ENCODE results near the gene ACTL6B.

- TF ChIP-seq FOXJ3 (CRISPR knock-in tag; IDR thresholded peaks at IDR 0.05) (peak; percentile 80), CTCF (IDR thresholded peaks at IDR 0.05) (no peak), USF2 (IDR thresholded peaks at IDR 0.05; ENCODE audit: borderline replicate concordance, low read depth, low read length) (no peak), MXI1 (IDR thresholded peaks at IDR 0.05; ENCODE audit: low read depth, low read length) (peak; percentile 95), FOXM1 (IDR thresholded peaks at IDR 0.05; ENCODE audit: low read depth) (peak; percentile 78; the same call in 1 of the 2 replicates), YY1 (IDR thresholded peaks at IDR 0.05; ENCODE audit: low read depth) (0 out of 2 replicates have a peak, but pooled peaks have one; percentile 48), ELF1 (IDR thresholded peaks at IDR 0.05) (no peak), JUND (IDR thresholded peaks at IDR 0.05) (no peak; the same call in 1 of the 2 replicates), EZH2phosphoT487 (IDR thresholded peaks at IDR 0.05; ENCODE audit: borderline replicate concordance, low read depth) (no peak)
- TF ChIP-seq, protein P1, sequence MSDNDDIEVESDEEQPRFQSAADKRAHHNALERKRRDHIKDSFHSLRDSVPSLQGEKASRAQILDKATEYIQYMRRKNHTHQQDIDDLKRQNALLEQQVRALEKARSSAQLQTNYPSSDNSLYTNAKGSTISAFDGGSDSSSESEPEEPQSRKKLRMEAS (IDR thresholded peaks at IDR 0.05; ENCODE audit: low read depth), result peak; percentile 99
- TF ChIP-seq, protein P2, sequence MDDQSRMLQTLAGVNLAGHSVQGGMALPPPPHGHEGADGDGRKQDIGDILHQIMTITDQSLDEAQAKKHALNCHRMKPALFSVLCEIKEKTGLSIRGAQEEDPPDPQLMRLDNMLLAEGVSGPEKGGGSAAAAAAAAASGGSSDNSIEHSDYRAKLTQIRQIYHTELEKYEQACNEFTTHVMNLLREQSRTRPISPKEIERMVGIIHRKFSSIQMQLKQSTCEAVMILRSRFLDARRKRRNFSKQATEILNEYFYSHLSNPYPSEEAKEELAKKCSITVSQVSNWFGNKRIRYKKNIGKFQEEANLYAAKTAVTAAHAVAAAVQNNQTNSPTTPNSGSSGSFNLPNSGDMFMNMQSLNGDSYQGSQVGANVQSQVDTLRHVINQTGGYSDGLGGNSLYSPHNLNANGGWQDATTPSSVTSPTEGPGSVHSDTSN (IDR thresholded peaks at IDR 0.05), result peak; percentile 58
Observed at GRCh38 chr7:100602889-100603725, 53.1 kb downstream of the ACTL6B start.
